SJSA1 (cell line): ENCODE measurements around the gene PRKX. TPM values are rescaled to one million over a fixed set of nuclear protein-coding genes. Genes with fewer than 3 reads are reported as not detected.
"Not testable (repeated sequence)": the region's sequence is repeated elsewhere in the genome, so short reads cannot be mapped to it uniquely, and the experiment has no call there.

Experiments
- DNase-seq, 2 experiments: peaks; one replicate each; pipeline ENCODE4 v3.0.0-alpha.2; 2015 to 2020; ENCODE audit warnings: low spot score in 2 of 2, low read depth in 1 of 2
- H3K27ac ChIP-seq: fragments of 250-450 bp; sonication (Bioruptor Pico); 2 replicates; pipeline ENCODE4 v1.5.1; 2020; ENCODE audit warnings: mild to moderate bottlenecking, moderate library complexity
- H3K27me3 ChIP-seq: fragments of 250-450 bp; sonication (Bioruptor Pico); replicated peaks from 2 replicates; pipeline ENCODE4 v1.5.1; 2020; ENCODE audit warnings: mild to moderate bottlenecking, moderate library complexity
- H3K36me3 ChIP-seq: fragments of 250-450 bp; sonication (Bioruptor Pico); 2 replicates; pipeline ENCODE4 v1.5.1; 2020; ENCODE audit warnings: mild to moderate bottlenecking
- H3K4me1 ChIP-seq: fragments of 250-450 bp; sonication (Bioruptor Pico); replicated peaks from 2 replicates; pipeline ENCODE4 v1.6.1; 2021; ENCODE audit warnings: mild to moderate bottlenecking
- H3K4me3 ChIP-seq: fragments of 250-450 bp; sonication (Bioruptor Pico); 2 replicates; pipeline ENCODE4 v1.5.1; 2020; ENCODE audit warnings: mild to moderate bottlenecking
- H3K9me3 ChIP-seq: fragments of 250-450 bp; sonication (Bioruptor Pico); replicated peaks from 2 replicates; pipeline ENCODE4 v1.5.1; 2020; ENCODE audit warnings: mild to moderate bottlenecking
- total RNA-seq: library from RNA; depleted of rRNA; stranded (reverse); fragments of >200 nt; shearing (Covaris generic); gene quantifications from 2 replicates; pipeline ENCODE4 v1.2.3, GENCODE V29; 2014

PRKX gene
- total RNA-seq, 1 experiment from 2014 or later: 8.3 TPM

- Histone ChIP-seq H3K4me3 (no peak overlapping the region), H3K4me1 (peaks cover 20% of the 10 kb centered on the region), H3K27me3 (no peaks in the 10 kb centered on the region), H3K36me3 (no peaks in the 10 kb centered on the region), H3K27ac (no peak overlapping the region), H3K9me3 (no peaks in the 10 kb centered on the region)
- peak; percentile 63 to 69 for DNase-seq
Observed at GRCh38 chrX:3697701-3698279, 15.7 kb downstream of the PRKX start.

- Histone ChIP-seq H3K4me1 (peaks cover 20% of the 10 kb centered on the region), H3K36me3 (no peaks in the 10 kb centered on the region), H3K27me3 (no peaks in the 10 kb centered on the region), H3K27ac (no peak overlapping the region), H3K4me3 (no peak overlapping the region), H3K9me3 (no peaks in the 10 kb centered on the region)
- DNase-seq: no peak
Observed at GRCh38 chrX:3697220-3697684, 16.2 kb downstream of the PRKX start.

GRCh38 chrX:3695536-3695935, 17.9 kb downstream of the PRKX start:
- no peak for DNase-seq
- Histone ChIP-seq H3K36me3 (no peaks in the 10 kb centered on the region), H3K27ac (no peak overlapping the region), H3K9me3 (no peaks in the 10 kb centered on the region), H3K27me3 (no peaks in the 10 kb centered on the region), H3K4me1 (peaks cover 20% of the 10 kb centered on the region), H3K4me3 (no peak overlapping the region)

DNA sequence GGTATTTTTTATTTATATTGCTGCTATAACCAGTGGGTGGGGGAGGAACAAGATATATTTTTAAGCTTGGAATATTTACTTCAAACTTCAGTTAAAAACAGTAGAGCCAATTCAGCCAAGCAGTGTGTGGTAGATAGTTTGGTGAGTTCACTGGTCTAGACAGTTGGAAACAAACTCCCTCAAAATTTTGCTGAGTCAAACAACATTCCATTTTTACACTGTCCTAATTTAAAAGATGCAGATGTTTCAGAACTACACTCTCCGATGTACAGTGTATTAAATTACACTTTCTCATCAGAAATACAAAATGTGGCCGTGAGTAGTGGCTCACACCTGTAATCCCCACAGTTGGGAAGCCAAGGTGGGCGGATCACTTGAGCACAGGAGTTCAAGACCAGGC, 23.3 kb downstream of the PRKX start:
- Histone ChIP-seq H3K36me3 (no peaks in the 10 kb centered on the region), H3K9me3 (no peaks in the 10 kb centered on the region), H3K27ac (no peak overlapping the region), H3K27me3 (no peaks in the 10 kb centered on the region), H3K4me3 (no peak overlapping the region), H3K4me1 (no peaks in the 10 kb centered on the region)
- no peak for DNase-seq

DNA sequence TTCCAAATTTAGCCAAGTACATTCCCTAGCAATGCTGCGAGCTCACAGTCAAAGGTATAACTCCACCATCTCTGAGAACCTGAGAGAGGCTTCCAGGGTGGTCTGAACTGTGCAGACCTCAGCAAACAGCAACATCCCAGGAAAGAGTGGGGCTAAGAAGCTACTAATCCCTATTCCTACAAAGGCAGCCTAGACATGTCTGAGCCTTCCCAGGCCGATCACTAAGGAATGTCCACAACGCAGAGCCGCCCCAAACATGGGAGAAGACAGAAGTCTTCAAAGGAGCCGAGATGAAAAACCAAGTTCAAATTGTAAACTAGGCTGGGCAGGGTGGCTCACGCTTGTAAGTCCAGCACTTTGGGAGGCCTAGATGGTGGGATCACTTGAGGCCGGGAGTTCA, 30.2 kb downstream of the PRKX start:
- H3K4me1 ChIP-seq: not testable (repeated sequence)

DNA sequence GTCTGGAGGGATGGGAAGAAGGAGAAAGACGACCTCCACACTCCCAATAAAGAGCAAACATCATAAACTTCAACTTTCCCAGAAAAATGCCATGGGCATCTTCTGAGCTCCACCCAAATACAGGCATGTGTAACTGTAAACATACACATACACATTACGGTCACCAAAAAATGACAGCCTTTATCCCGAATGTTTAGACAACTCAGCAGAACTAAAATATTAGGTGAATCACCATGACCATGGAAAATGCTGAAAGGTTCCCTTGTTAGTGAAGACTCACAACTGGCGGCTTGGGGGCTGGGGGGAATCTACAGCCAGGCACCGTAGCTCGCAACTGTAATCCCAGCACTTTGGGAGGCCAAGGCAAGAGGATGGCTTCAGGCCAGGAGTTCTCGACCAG, 33.0 kb downstream of the PRKX start:
- no peak overlapping the region for H3K27ac ChIP-seq
- no peaks in the 10 kb centered on the region for H3K9me3 ChIP-seq
- DNase-seq: peak in 1 of 2 experiments; percentile 21

More for the DNA sequence above, 30.2 kb downstream of the PRKX start:
- DNase-seq: peak in 1 of 2 experiments; percentile 6
- not testable (repeated sequence) for H3K27me3 ChIP-seq, H3K36me3 ChIP-seq, H3K4me3 ChIP-seq, H3K9me3 ChIP-seq, H3K27ac ChIP-seq

DNA sequence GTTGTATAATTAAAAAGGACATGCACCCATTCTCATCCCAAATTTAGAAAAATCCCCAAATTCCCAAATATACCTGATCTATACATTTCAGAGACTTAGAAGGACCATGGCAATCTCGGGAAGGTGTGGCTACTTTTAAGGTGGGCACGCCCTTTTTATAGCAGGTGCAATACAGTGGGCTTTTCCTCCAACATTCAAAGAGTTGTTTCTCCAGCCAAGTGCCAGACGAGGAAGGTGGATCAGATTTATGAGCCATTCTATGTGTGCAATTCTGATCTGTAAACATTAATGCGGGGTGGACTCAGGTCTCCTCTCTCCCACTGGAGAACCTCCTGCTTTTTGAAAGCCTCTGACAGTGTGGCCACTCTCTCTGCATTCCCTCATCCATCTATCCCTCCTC, 33.8 kb downstream of the PRKX start:
- Histone ChIP-seq H3K4me3 (no peak overlapping the region), H3K27ac (no peak overlapping the region), H3K4me1 (peaks cover 5% of the 10 kb centered on the region; the same call in 1 of the 2 replicates), H3K36me3 (no peaks in the 10 kb centered on the region), H3K9me3 (no peaks in the 10 kb centered on the region), H3K27me3 (no peaks in the 10 kb centered on the region)
- no peak for DNase-seq

More for the DNA sequence above, 33.0 kb downstream of the PRKX start:
- no peak overlapping the region for H3K4me3 ChIP-seq
- peaks cover 5% of the 10 kb centered on the region; the same call in 1 of the 2 replicates for H3K4me1 ChIP-seq
- no peaks in the 10 kb centered on the region for H3K36me3 ChIP-seq
- H3K27me3 ChIP-seq: no peaks in the 10 kb centered on the region

DNA sequence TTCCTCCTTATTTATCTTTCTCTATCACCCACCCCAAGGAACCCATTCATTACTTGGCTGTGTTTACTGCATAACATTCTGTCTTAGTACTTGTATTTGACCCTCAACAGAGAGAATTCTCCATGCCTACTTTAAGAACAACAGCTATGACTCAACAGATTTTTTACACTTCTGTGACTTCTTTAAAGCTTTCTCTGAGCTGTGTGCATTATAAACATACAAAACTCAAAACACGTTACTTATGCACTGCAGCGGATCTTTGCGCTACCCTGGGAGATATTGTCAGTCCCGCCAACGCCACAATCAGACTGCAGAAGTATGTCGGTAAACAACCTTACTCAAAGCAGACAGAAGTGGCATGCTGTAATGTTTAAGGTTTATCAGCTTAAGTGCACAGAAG, 35.1 kb downstream of the PRKX start:
- H3K4me3 ChIP-seq: no peak overlapping the region
- H3K4me1 ChIP-seq: peaks cover 5% of the 10 kb centered on the region; the same call in 1 of the 2 replicates
- no peak overlapping the region for H3K27ac ChIP-seq
- H3K36me3 ChIP-seq: no peaks in the 10 kb centered on the region
- peak in 1 of 2 experiments; percentile 35 for DNase-seq
- H3K27me3 ChIP-seq: no peaks in the 10 kb centered on the region
- no peaks in the 10 kb centered on the region for H3K9me3 ChIP-seq

DNA sequence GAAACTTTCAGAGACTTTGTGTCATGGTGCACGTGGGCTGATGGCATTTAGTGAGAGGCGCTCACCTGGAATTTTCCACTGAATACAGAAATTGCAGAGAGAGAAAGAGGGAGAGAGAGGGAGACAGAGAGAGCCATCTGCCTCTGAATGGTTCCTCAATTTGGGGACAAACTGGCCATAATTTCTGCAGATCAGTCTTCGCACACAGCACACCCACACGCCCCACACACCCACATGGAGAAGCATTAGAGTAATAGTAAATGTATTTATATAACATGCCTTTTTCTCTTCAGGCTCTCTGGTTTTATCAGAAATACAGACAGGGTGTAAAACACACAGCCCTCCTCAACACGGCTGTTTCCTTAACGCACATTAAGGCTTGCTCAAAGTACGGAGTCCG, 38.6 kb downstream of the PRKX start:
- H3K27ac ChIP-seq: no peak overlapping the region

GRCh38 chrX:3669841-3670475, 43.5 kb downstream of the PRKX start:
- H3K4me3 ChIP-seq: no peak overlapping the region
- no peaks in the 10 kb centered on the region for H3K27me3 ChIP-seq
- no peaks in the 10 kb centered on the region for H3K9me3 ChIP-seq
- no peak overlapping the region for H3K27ac ChIP-seq
- H3K36me3 ChIP-seq: no peaks in the 10 kb centered on the region
- no peak for DNase-seq
- no peaks in the 10 kb centered on the region for H3K4me1 ChIP-seq

More for the DNA sequence above, 38.6 kb downstream of the PRKX start:
- DNase-seq: no peak
- H3K9me3 ChIP-seq: no peaks in the 10 kb centered on the region
- no peaks in the 10 kb centered on the region for H3K27me3 ChIP-seq
- H3K4me1 ChIP-seq: no peaks in the 10 kb centered on the region
- H3K36me3 ChIP-seq: no peaks in the 10 kb centered on the region
- H3K4me3 ChIP-seq: no peak overlapping the region

DNA sequence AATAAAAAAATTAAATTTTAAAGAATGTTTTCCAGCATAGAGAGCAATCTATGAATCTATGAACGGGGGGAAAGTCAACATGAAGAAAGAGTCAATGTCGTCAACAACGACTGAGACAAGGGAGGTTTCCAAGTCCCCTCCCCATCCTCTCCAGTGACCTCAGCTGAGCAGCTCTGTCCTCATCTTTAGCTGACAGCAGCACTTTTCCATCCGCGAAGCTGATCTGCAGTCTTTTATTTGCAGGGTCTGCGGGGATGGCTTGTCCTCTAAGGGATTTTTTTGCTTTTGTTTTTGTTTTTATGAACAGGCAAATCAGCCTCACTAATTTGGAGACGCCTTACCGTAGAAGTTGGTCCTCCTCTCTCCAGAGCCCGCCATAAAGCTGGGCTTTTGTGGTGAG, 46.5 kb downstream of the PRKX start:
- no peaks in the 10 kb centered on the region for H3K9me3 ChIP-seq
- H3K27me3 ChIP-seq: no peaks in the 10 kb centered on the region
- no peaks in the 10 kb centered on the region for H3K36me3 ChIP-seq
- no peak overlapping the region for H3K4me3 ChIP-seq
- H3K4me1 ChIP-seq: no peaks in the 10 kb centered on the region
- no peak overlapping the region for H3K27ac ChIP-seq
- DNase-seq: no peak

- Histone ChIP-seq H3K36me3 (no peaks in the 10 kb centered on the region), H3K27ac (no peak overlapping the region), H3K4me1 (no peaks in the 10 kb centered on the region), H3K4me3 (no peak overlapping the region), H3K27me3 (no peaks in the 10 kb centered on the region), H3K9me3 (no peaks in the 10 kb centered on the region)
- DNase-seq: no peak
Observed at GRCh38 chrX:3664921-3665320, 48.5 kb downstream of the PRKX start.

- not testable (repeated sequence) for H3K27me3 ChIP-seq, DNase-seq, H3K9me3 ChIP-seq, H3K4me3 ChIP-seq, H3K4me1 ChIP-seq, H3K27ac ChIP-seq, H3K36me3 ChIP-seq
Observed at GRCh38 chrX:3663576-3664250, 49.7 kb downstream of the PRKX start.

DNA sequence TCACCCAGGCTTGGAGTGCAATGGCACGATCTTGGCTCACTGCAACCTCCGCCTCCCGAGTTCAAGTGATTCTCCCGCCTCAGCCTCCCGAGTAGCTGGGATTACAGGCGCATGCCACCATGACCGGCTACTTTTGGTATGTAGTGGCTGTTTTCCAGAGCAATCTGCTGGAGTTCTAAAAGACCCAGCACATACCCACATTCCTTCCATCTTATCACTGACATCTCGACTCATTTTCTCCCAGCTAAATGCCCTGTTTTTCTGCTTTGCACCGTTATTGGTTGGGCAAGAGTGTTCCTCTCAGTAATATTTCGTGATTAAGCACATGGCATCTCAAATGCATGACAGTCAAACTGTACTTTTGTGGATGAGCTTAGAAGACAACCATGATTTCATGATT, 53.7 kb downstream of the PRKX start:
- Histone ChIP-seq H3K4me3 (no peak overlapping the region), H3K9me3 (no peaks in the 10 kb centered on the region), H3K4me1 (no peaks in the 10 kb centered on the region), H3K36me3 (no peaks in the 10 kb centered on the region), H3K27me3 (no peaks in the 10 kb centered on the region), H3K27ac (no peak overlapping the region)
- DNase-seq: no peak
